Skeletal muscle tissue (tissue), 4 donors: ENCODE results near the gene PDE11A. TPM values are rescaled to one million over a fixed set of nuclear protein-coding genes. Genes with fewer than 3 reads are reported as not detected.

Source experiments
- H3K27ac ChIP-seq: one replicate; pipeline ENCODE4 v1.7.0; 2013; ENCODE audit warnings: mild to moderate bottlenecking, low read depth, low read length, inconsistent platforms
- H3K27me3 ChIP-seq, 3 donors: one replicate each; pipeline ENCODE4 v1.7.0; 2013; ENCODE audit warnings: low read length in 3 of 3; ENCODE audit not compliant: control insufficient read depth in 3 of 3, insufficient read depth in 3 of 3
- H3K36me3 ChIP-seq, 3 donors: one replicate each; pipeline ENCODE4 v1.7.0; 2013; ENCODE audit warnings: low read length in 3 of 3; ENCODE audit not compliant: control insufficient read depth in 3 of 3, insufficient read depth in 3 of 3
- H3K4me1 ChIP-seq, 3 donors: one replicate each; pipeline ENCODE4 v1.7.0; 2013; ENCODE audit warnings: low read length in 3 of 3, mild to moderate bottlenecking in 3 of 3; ENCODE audit not compliant: control insufficient read depth in 3 of 3, insufficient read depth in 3 of 3
- H3K4me3 ChIP-seq, 3 donors: one replicate each; pipeline ENCODE4 v1.7.0; 2013; ENCODE audit warnings: low read length in 3 of 3
- H3K9ac ChIP-seq, 3 donors: one replicate each; pipeline ENCODE4 v1.7.0; 2013; ENCODE audit warnings: low read length in 3 of 3, mild to moderate bottlenecking in 3 of 3, moderate library complexity in 2 of 3, low read depth in 1 of 3
- H3K9me3 ChIP-seq, 3 donors: one replicate each; pipeline ENCODE4 v1.7.0; 2013; ENCODE audit warnings: low read length in 3 of 3; ENCODE audit not compliant: control insufficient read depth in 3 of 3
- total RNA-seq: library from RNA; depleted of rRNA; stranded (reverse); fragments of >200 nt; gene quantifications from one replicate; pipeline ENCODE4 v1.2.3, GENCODE V29; 2014
- donor health status: Osteomylitis.

The PDE11A gene
- total RNA-seq, 1 donor from 2014 or later = 1.0 TPM

GRCh38 chr2:177741866-177742265 is 330.7 kb downstream of the PDE11A start:
- Histone ChIP-seq H3K27ac (no peak overlapping the region), H3K9ac (no peak overlapping the region), H3K36me3 (no peaks in the 10 kb centered on the region)

DNA sequence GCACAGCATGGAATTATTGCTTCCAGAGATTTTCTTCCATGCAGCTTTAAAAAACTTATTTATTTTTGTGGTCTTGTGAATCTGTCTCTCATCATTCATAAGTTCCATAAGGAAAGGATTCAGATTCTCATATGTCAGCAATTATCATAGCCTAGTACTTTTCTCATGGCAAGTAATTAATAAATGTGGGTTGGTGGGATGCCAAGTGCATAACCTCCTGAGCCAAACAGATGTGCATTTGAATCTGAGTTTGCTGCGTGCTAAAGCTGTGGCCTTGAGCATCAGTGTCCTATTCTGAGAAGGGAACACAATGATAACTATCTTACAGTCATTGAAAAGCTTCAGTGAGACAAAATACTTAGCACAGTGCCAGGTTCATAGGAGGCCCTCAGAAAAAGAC is 331.9 kb downstream of the PDE11A start:
- Histone ChIP-seq H3K4me3 (no peak overlapping the region), H3K27me3 (no peaks in the 10 kb centered on the region), H3K27ac (no peak overlapping the region), H3K9ac (no peak overlapping the region), H3K36me3 (no peaks in the 10 kb centered on the region), H3K9me3 (no peaks in the 10 kb centered on the region), H3K4me1 (peaks cover 0 to 4% (median 1%) of the 10 kb centered on the region in 3 donors)

More at GRCh38 chr2:177741866-177742265, 330.7 kb downstream of the PDE11A start:
- no peaks in the 10 kb centered on the region for H3K27me3 ChIP-seq
- H3K4me1 ChIP-seq = peaks cover 0 to 4% (median 3%) of the 10 kb centered on the region in 3 donors
- no peaks in the 10 kb centered on the region for H3K9me3 ChIP-seq
- no peak overlapping the region for H3K4me3 ChIP-seq

DNA sequence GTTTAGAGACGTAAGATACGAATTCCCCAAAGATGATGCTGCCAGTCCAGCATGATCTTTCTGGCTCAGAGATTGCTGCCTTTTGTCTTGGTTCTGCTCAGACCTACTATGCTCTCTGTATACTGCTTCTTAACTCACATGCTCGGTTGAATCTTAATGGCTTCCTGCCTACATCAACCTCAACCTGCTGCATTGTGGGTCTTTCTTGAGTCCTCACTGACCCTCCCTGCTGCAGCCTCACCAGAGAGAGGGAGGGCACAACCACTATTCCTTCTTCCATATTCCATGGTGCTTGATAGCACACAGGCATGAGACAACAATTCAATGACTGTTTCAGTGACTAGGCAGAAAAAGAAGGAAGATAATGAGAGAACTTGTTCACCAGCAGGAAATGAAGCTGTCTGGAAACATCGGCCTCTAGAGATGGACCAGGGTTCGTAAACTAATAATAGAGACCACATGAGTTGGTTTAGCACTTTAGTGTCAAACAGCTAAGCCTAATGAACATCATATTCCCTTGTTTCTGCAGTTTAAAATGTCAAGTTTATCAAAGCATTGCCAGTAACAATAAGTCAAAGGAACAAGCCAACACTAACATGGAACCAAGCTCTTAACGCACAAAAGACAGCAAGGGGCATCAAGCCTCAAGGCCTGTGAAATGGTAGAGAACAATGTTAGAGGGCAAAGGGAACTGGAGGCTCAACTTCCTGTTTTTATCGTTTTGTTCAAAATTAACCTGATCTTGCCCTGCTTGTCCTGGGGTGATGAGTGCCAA is 333.9 kb downstream of the PDE11A start:
- no peak overlapping the region for H3K4me3 ChIP-seq
- H3K36me3 ChIP-seq = no peaks in the 10 kb centered on the region
- no peaks in the 10 kb centered on the region for H3K4me1 ChIP-seq
- H3K9ac ChIP-seq = no peak overlapping the region
- no peak overlapping the region for H3K27ac ChIP-seq
- no peaks in the 10 kb centered on the region for H3K9me3 ChIP-seq
- H3K27me3 ChIP-seq = no peaks in the 10 kb centered on the region

DNA sequence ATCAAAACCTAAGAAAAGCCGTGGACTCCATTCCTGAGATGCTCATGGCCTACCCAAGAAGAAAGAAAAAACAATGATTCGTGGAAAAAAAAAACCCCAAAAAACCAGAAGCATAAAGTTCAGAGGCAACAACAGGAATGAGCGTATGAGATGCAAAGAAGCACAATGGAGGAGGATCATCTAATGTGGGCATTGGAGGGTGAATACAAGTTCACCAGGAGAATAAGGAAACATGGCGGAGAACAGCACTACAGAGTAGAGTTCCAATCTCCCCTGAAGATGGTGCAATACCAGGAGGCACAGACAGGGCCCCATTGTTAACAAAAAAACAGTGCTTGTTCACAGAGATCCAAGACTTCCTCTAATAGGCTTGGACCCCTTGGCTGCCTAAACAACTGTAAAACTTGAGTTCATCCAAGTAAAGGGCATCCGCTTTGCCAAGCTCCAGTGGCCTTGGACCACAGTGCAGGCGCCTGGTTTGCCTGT is 337.2 kb downstream of the PDE11A start:
- Histone ChIP-seq H3K27ac (no peak overlapping the region), H3K9ac (no peak overlapping the region), H3K36me3 (no peaks in the 10 kb centered on the region), H3K4me1 (no peaks in the 10 kb centered on the region), H3K4me3 (no peak overlapping the region), H3K27me3 (no peaks in the 10 kb centered on the region), H3K9me3 (no peaks in the 10 kb centered on the region)

DNA sequence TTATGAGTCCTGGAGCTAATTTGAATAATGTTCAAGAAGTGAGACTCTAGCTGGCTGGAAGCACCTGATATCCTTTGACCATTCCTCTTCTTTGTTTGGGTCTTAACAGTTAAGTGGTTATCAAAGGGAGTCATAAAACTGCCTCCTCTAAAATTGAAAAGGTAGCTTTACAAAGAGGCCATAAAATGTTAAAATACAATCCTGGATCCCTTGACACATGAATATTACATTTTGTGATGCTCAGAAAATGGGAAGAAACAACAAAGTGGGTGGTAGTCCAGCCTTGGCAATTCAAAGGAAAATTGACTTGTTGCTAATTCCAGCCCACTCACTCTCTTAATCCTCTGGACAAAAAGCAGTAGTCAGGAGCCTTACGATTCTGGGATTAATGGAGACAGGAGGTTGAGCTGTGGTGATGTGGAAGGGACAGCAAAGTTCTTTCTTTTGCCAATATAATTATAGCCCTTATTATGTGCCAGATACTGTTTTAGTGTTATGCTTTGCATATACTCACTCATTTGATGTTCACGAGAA is 339.2 kb downstream of the PDE11A start:
- no peaks in the 10 kb centered on the region for H3K9me3 ChIP-seq
- no peaks in the 10 kb centered on the region for H3K27me3 ChIP-seq
- no peaks in the 10 kb centered on the region for H3K36me3 ChIP-seq
- peaks cover 0 to 3% (median 0%) of the 10 kb centered on the region in 3 donors for H3K4me1 ChIP-seq
- H3K27ac ChIP-seq = no peak overlapping the region
- H3K9ac ChIP-seq = no peak overlapping the region
- no peak overlapping the region for H3K4me3 ChIP-seq

- H3K36me3 ChIP-seq = peaks cover 0 to 7% (median 0%) of the 10 kb centered on the region in 3 donors
- no peak overlapping the region for H3K27ac ChIP-seq
- no peaks in the 10 kb centered on the region for H3K27me3 ChIP-seq
These were observed 341.2 kb downstream of the PDE11A start for GRCh38 chr2:177731384-177731783.

DNA sequence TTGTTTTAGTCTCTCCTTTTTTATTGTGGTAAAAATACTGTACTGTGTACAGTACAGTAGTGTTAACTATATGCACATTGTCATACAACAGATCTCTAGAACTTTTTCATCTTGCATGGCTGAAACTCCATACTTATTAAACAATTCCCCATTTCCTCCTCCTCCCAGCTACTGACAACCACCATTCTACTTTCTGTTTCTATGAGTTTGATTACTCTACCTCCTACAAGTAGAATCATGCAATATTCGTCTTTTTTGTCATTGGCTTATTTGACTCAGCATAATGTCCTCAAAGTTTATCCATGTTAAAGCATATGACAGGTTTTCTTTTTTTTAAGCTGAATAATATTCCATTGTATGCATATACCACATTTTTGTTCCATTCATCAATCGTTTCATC is 341.8 kb downstream of the PDE11A start:
- Histone ChIP-seq H3K4me1 (peaks cover 0 to 3% (median 0%) of the 10 kb centered on the region in 3 donors), H3K9ac (no peak overlapping the region), H3K36me3 (peaks cover 0 to 7% (median 0%) of the 10 kb centered on the region in 3 donors), H3K9me3 (no peaks in the 10 kb centered on the region), H3K27ac (no peak overlapping the region), H3K27me3 (no peaks in the 10 kb centered on the region), H3K4me3 (no peak overlapping the region)

More at GRCh38 chr2:177731384-177731783, 341.2 kb downstream of the PDE11A start:
- Histone ChIP-seq H3K9me3 (no peaks in the 10 kb centered on the region), H3K4me1 (peaks cover 0 to 3% (median 0%) of the 10 kb centered on the region in 3 donors), H3K4me3 (no peak overlapping the region), H3K9ac (no peak overlapping the region)

GRCh38 chr2:177730363-177730762 is 342.2 kb downstream of the PDE11A start:
- Histone ChIP-seq H3K27me3 (no peaks in the 10 kb centered on the region), H3K4me3 (no peak overlapping the region), H3K27ac (no peak overlapping the region), H3K36me3 (peaks cover 0 to 7% (median 0%) of the 10 kb centered on the region in 3 donors), H3K9ac (no peak overlapping the region), H3K9me3 (no peaks in the 10 kb centered on the region), H3K4me1 (peaks cover 0 to 3% (median 0%) of the 10 kb centered on the region in 3 donors)

DNA sequence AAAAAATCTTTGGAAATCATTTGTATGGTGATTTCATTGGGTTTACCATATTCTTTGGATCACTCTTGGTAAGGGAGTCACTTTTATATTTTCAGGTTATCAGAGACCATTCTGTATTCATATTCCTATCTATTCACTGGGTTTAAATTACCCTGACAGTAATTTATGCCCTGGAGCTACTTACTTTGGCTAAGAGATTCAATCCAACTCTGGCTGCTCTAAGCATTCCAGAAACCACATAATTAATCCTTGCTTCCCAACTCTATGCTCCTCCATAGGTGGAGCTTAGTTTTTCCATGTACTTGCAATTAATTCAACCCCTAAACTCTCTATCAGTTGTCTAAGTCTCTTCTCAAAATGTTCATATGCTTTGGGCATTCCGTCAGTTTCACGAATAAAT is 343.7 kb downstream of the PDE11A start:
- Histone ChIP-seq H3K36me3 (peaks cover 0 to 7% (median 0%) of the 10 kb centered on the region in 3 donors), H3K4me1 (peaks cover 0 to 3% (median 0%) of the 10 kb centered on the region in 3 donors), H3K9me3 (no peaks in the 10 kb centered on the region), H3K27me3 (no peaks in the 10 kb centered on the region), H3K4me3 (no peak overlapping the region), H3K27ac (no peak overlapping the region), H3K9ac (no peak overlapping the region)

- H3K4me3 ChIP-seq = no peak overlapping the region
- H3K36me3 ChIP-seq = peaks cover 0 to 7% (median 0%) of the 10 kb centered on the region in 3 donors
- H3K9ac ChIP-seq = no peak overlapping the region
- H3K27ac ChIP-seq = no peak overlapping the region
- H3K9me3 ChIP-seq = no peaks in the 10 kb centered on the region
- H3K4me1 ChIP-seq = peaks cover 0 to 3% (median 0%) of the 10 kb centered on the region in 3 donors
- no peaks in the 10 kb centered on the region for H3K27me3 ChIP-seq
These were observed 344.2 kb downstream of the PDE11A start for GRCh38 chr2:177728399-177728765.
